GM12878 (cell line): Measurements from ENCODE around the gene SDHAF2. TPM values are rescaled to one million over a fixed set of nuclear protein-coding genes. Genes with fewer than 3 reads are reported as not detected.

Source experiments
- ATAC-seq: fragments of 200-7000 bp; cut with Tn5 transposase; 3 replicates; pipeline ENCODE4 v1.9.1; 2020; ENCODE audit warnings: mild to moderate bottlenecking, moderate library complexity
- BruUV-seq: library from RNA; stranded (reverse); fragments of 400-500 nt; replicated peaks from 2 replicates; lab custom pipeline; 2021; lab: Mats Ljungman, UMichigan
- CTCF ChIA-PET: fragments of 300-600 bp; sonication (Branson Sonifier 250); formaldehyde crosslinking; extraction: SDS; loops from one replicate; lab custom pipeline; 2021; ENCODE audit warnings: inconsistent platforms; lab: Yijun Ruan, JAX
- POLR2A ChIA-PET: fragments of 350-600 bp; formaldehyde crosslinking; extraction: SDS; loops from one replicate; lab custom pipeline; 2021; ENCODE audit warnings: inconsistent platforms; lab: Charles Lee
- RAD21 ChIA-PET: fragments of 300-600 bp; sonication (Branson Sonifier 250); formaldehyde crosslinking; loops from one replicate; lab custom pipeline; 2023; ENCODE audit warnings: antibody characterized with exemption; ENCODE audit not compliant: unreplicated experiment; lab: Charles Lee
- SMC1A ChIA-PET: fragments of 300-600 bp; sonication (Branson Sonifier 250); formaldehyde crosslinking; loops from one replicate; lab custom pipeline; 2023; ENCODE audit not compliant: unreplicated experiment, uncharacterized antibody; lab: Charles Lee
- DNase-seq: peaks from one replicate; pipeline ENCODE4 v3.0.0-alpha.2; 2011; ENCODE audit warnings: low read depth, low spot score
- FAIRE-seq: peaks from 3 replicates; lab custom pipeline; 2011; peaks lifted over from hg19 to GRCh38; lab: Jason Lieb, UNC
- H2AFZ ChIP-seq: 2 replicates; pipeline ENCODE4 v1.6.0; 2011; ENCODE audit warnings: low read depth, low read length, control low read depth; ENCODE audit not compliant: control insufficient read depth
- H3K27ac ChIP-seq: 2 replicates; pipeline ENCODE4 v1.5.1; 2011; ENCODE audit warnings: control low read depth; ENCODE audit not compliant: control insufficient read depth, insufficient read depth
- H3K27me3 ChIP-seq, 2 experiments: replicated peaks in 1 of 2; 2 replicates each; pipeline versions ENCODE4 v1.6.0 to v1.6.1; 2011; ENCODE audit warnings: low read length in 1 of 2; ENCODE audit not compliant: control insufficient read depth in 2 of 2, insufficient read depth in 2 of 2
- H3K36me3 ChIP-seq, 2 experiments: 2 replicates each; pipeline ENCODE4 v1.5.1; 2011; ENCODE audit warnings: low read length in 1 of 2; ENCODE audit not compliant: control insufficient read depth in 2 of 2, insufficient read depth in 2 of 2
- H3K4me1 ChIP-seq: 2 replicates; pipeline ENCODE4 v1.6.1; 2011; ENCODE audit warnings: mild to moderate bottlenecking, low read length, moderate library complexity, mixed read lengths; ENCODE audit not compliant: control insufficient read depth, insufficient read depth
- H3K4me2 ChIP-seq: 2 replicates; pipeline ENCODE4 v1.6.0; 2011; ENCODE audit warnings: control low read depth; ENCODE audit not compliant: control insufficient read depth, insufficient read depth
- H3K4me3 ChIP-seq: fragments of 200-600 bp; sonication (generic); 2 replicates; pipeline ENCODE4 v1.5.1; 2016
- H3K79me2 ChIP-seq: 2 replicates; pipeline ENCODE4 v1.6.0; 2011; ENCODE audit warnings: low read length; ENCODE audit not compliant: control insufficient read depth, insufficient read depth
- H3K9ac ChIP-seq: 2 replicates; pipeline ENCODE4 v1.8.0; 2011; ENCODE audit warnings: low read length, control low read depth, mixed read lengths; ENCODE audit not compliant: control insufficient read depth, insufficient read depth
- H3K9me3 ChIP-seq: replicated peaks from 3 replicates; pipeline ENCODE4 v1.5.1; 2011; ENCODE audit warnings: mild to moderate bottlenecking, low read length; ENCODE audit not compliant: control insufficient read depth, insufficient read depth
- H4K20me1 ChIP-seq: 2 replicates; pipeline ENCODE4 v1.6.0; 2011; ENCODE audit not compliant: control insufficient read depth, insufficient read depth
- CBFB ChIP-seq: IDR thresholded peaks from 2 replicates; pipeline ENCODE4 v1.6.1; 2016; ENCODE audit warnings: antibody characterized with exemption, low read depth
- CHD1 ChIP-seq: IDR thresholded peaks from 2 replicates; pipeline ENCODE4 v1.6.1; 2012; ENCODE audit warnings: low read depth, low read length, improper control_type of control experiment
- CHD4 ChIP-seq: fragments of 200-600 bp; sonication (generic); IDR thresholded peaks from 2 replicates; pipeline ENCODE4 v1.6.1; 2016; ENCODE audit warnings: mild to moderate bottlenecking
- GATAD2B ChIP-seq: fragments of 450-650 bp; conservative IDR thresholded peaks from 2 replicates; pipeline ENCODE4 v1.6.1; 2017; ENCODE audit warnings: low read depth, mild to moderate bottlenecking, moderate library complexity
- IRF4 ChIP-seq: IDR thresholded peaks from 2 replicates; pipeline ENCODE4 v1.6.1; 2011; ENCODE audit warnings: low read depth, low read length
- KLF5 ChIP-seq: fragments of 450-650 bp; IDR thresholded peaks from 2 replicates; pipeline ENCODE4 v1.6.1; 2014; ENCODE audit warnings: mild to moderate bottlenecking; ENCODE audit not compliant: partially characterized antibody
- MEF2A ChIP-seq: IDR thresholded peaks from 2 replicates; pipeline ENCODE4 v1.6.1; 2011; ENCODE audit warnings: low read depth, mild to moderate bottlenecking, low read length, moderate library complexity; ENCODE audit not compliant: insufficient read depth
- SRF ChIP-seq, 2 experiments: IDR thresholded peaks; 2 replicates each; pipeline ENCODE4 v1.6.1; 2011; ENCODE audit warnings: low read depth in 2 of 2, low read length in 2 of 2, mild to moderate bottlenecking in 1 of 2, moderate library complexity in 1 of 2
- SUZ12 ChIP-seq: fragments of 200-600 bp; sonication (generic); IDR thresholded peaks from one replicate; pipeline ENCODE4 v1.6.1; 2018; ENCODE audit warnings: antibody characterized with exemption, mild to moderate bottlenecking; ENCODE audit not compliant: unreplicated experiment
- TBL1XR1 ChIP-seq: IDR thresholded peaks from 2 replicates; pipeline ENCODE4 v1.6.1; 2012; ENCODE audit warnings: low read depth, low read length, improper control_type of control experiment
- WRNIP1 ChIP-seq: IDR thresholded peaks from 2 replicates; pipeline ENCODE4 v1.6.1; 2011; ENCODE audit warnings: low read depth, low read length, improper control_type of control experiment, borderline replicate concordance
- ZNF24 ChIP-seq: fragments of 450-650 bp; IDR thresholded peaks from 2 replicates; pipeline ENCODE4 v1.6.1; 2017; ENCODE audit warnings: antibody characterized with exemption, mild to moderate bottlenecking
- ZSCAN29 ChIP-seq: fragments of 450-650 bp; IDR thresholded peaks from 2 replicates; pipeline ENCODE4 v1.6.1; 2017; ENCODE audit warnings: mild to moderate bottlenecking, moderate library complexity
- WGBS: methylation state at CpG from one replicate; pipeline ENCODE4 v1.1.6; 2016; ENCODE audit warnings: low lambda C conversion rate; ENCODE audit not compliant: insufficient replicate concordance, insufficient coverage; ENCODE audit errors: missing lambda C conversion rate; 5-methylcytosine and 5-hydroxymethylcytosine counted together
- in situ Hi-C: fragments of 300-500 bp; cut with MboI; formaldehyde crosslinking; loops from 9 replicates; pipeline ENCODE4 v1.14.3; 2018; ENCODE audit warnings: mixed read lengths
- intact Hi-C: fragments of 100-400 bp; cut with micrococcal nuclease; formaldehyde crosslinking; loops from one replicate; pipeline ENCODE4 v1.14.2; 2022; ENCODE audit not compliant: unreplicated experiment
- polyA plus RNA-seq, 11 experiments: library from polyadenylated mRNA; depleted of rRNA in 4 of 11; unstranded in 6 of 11; stranded (reverse) in 5 of 11; fragments of >200 nt; fragmentation: Nextera tagmentation in 4 of 11; fragmentation: Illumina TruSeq in 1 of 11; extraction: Ambion mirVana in 4 of 11; extraction: Trizol in 1 of 11; gene quantifications; 1 replicate in 1 of 11; 2 replicates in 10 of 11; pipeline versions ENCODE4 v1.2.1 to v1.2.3, GENCODE V29; 2011 to 2016; ENCODE audit warnings: inconsistent platforms in 2 of 11, missing spikeins in 2 of 11, low read depth in 1 of 11
- total RNA-seq, 4 experiments: library from RNA; depleted of rRNA in 3 of 4; stranded (reverse); fragments of >200 nt in 3 of 4; fragmentation: Illumina TruSeq in 1 of 4; extraction: Trizol in 1 of 4; gene quantifications; 2 replicates each; pipeline versions ENCODE4 v1.2.1 to v1.2.3, GENCODE V29; 2013 to 2021

The SDHAF2 gene
- total and polyA plus RNA-seq, 10 of the 15 experiments (the other 5 are each of a cell fraction or from before 2014, with no cell fraction given): 30.6 to 160 (median 78.3) TPM

DNA sequence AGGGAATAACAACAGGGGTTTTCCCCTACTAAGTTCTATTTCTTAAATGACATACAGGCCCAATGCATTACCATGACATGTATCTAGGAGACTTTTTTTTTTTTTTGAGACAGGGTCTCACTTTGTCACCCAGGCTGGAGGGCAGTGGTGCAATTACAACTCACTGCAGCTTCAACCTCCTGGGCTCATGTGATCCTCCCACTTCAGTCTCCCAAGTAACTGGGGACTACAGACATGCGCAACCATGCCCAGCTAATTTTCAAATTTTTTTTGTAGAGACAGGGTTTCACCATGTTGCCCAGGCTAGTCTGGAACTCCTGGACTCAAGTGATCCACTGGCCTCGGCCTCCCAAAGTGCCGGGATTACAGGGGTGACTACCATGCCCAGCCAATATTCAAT lies 7.7 kb upstream of the SDHAF2 start (continued):
- TF ChIP-seq TBL1XR1: no peak
- TF ChIP-seq ZSCAN29: no peak
- TF ChIP-seq CBFB: no peak
- no peak for TF ChIP-seq WRNIP1

DNA sequence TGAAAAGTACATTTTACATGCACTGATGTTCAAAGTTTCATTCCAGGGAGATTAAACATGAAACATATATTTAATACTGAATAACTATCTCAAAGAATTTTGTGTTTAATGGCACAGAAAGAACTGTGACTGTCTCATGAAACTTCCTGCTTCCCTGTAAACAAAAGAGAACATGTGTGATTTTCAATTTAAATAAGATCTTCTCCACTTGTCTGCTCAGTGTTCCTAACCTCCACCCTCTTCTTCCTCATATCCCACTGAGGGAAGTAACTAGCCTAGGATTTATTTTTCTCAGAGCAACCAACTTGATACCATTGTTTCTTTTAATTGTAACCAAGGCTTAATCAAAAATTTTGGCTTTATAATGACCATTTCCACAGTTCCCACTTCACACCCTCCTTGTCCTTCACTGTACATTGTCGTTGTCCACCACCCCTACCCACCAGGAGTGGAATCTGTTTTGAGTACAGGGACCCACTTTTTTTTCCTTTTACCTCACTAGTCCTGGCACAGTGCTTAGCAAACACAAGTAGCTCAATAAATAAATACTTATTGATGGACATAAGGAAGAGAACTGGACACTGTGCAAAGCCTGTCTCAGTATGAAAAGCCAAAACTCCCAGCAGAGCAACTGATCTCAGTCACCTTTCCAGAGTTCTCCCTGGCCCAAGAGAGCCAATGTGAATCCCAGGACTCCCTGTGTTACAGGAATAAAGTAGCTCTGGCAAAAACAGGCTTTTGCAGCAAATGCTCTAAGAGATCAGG lies 4.4 kb upstream of the SDHAF2 start:
- WGBS: 100% methylated on average over 1 of the region's 1 CpG
- no peak overlapping the region for H3K27ac ChIP-seq

More for the DNA sequence above, 4.4 kb upstream of the SDHAF2 start:
- RAD21 ChIA-PET: no interaction called here
- FAIRE-seq (no peak), DNase-seq (no peak), ATAC-seq (no peak)
- H3K4me1 ChIP-seq: peaks cover 7% of the 10 kb centered on the region
- peaks cover 40% of the 10 kb centered on the region for H3K79me2 ChIP-seq
- intact Hi-C loops (no loop called here), in situ Hi-C loops (no loop called here)
- no peak overlapping the region for H3K4me3 ChIP-seq
- no peaks in the 10 kb centered on the region for H3K27me3 ChIP-seq
- SMC1A ChIA-PET: interaction anchor here (1.2 to 2.0 kb wide), 3 partner anchors 10 to 40 kb away, joined by 4 to 8 read pairs (median 6); no protein-coding TSS in a partner anchor
- POLR2A ChIA-PET: interaction anchor here (1.8 kb wide), 1 partner anchor 10 kb away, joined by 5 read pairs; no protein-coding TSS in a partner anchor
- CTCF ChIA-PET: interaction anchor here (0.8 to 2.1 kb wide), 7 partner anchors 10 to 264 kb away, joined by 3 to 25 read pairs (median 3); partner anchors contain the start of genes TMEM216 and VPS37C
- peaks cover 4% of the 10 kb centered on the region; the same call in 1 of the 2 replicates for H4K20me1 ChIP-seq
- peaks cover 6 to 48% of the 10 kb centered on the region in 2 experiments for H3K36me3 ChIP-seq
- TF ChIP-seq SRF (IDR thresholded peaks at IDR 0.05; ENCODE audit: low read depth in 2 of 2, low read length in 2 of 2) (no peak), KLF5 (no peak), CHD1 (no peak), MEF2A (no peak), GATAD2B (no peak), IRF4 (no peak), CHD4 (no peak), ZNF24 (no peak), SUZ12 (no peak)
- no peak overlapping the region for H2AFZ ChIP-seq
- no peak overlapping the region for H3K9ac ChIP-seq
- no peaks in the 10 kb centered on the region for H3K9me3 ChIP-seq
- H3K4me2 ChIP-seq: peak overlapping the region; percentile 23; the same call in 1 of the 2 replicates
- BruUV-seq: no TSS peak
